NCI-H146 (cell line): ENCODE measurements around the gene PRKCE.
A peak's percentile ranks its signal among the peaks of the same experiment; 100 is the strongest.

Experiments
- DNase-seq: peaks from one replicate; lab custom pipeline; 2025; lab: John Stamatoyannopoulos, UW

PRKCE gene

DNA sequence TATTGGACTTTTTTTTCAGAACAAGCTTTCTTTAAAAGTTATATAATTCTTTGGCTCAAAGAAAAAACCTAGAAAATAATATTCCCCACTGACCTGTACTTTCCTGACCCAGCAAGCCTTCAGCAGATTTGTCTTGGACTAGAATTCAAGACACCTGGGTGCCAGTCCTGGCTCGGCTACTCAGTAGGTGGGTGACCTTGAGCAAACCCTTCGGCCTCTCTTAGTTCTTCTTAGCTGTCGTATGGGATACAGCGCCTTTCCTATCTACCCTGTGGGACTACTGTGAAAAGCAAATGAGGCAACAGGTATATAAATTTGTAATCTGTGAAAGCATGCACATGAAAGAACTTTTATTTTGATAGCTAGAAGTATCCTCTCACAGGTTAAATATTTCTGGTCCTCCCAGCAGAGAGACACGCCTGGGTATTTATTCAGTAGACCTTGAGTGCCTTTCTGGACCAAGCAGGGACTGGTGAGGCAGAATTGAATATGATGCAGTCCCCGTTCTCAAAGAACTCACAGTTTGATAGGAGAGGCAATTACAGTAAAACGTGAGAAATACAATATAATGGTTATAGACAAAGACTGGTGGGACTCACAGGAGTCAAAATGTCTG, 576.3 kb downstream of the PRKCE start:
- no peak for DNase-seq

GRCh38 chr2:46229134-46230063, 577.9 kb downstream of the PRKCE start:
- DNase-seq, result peak; percentile 47

DNA sequence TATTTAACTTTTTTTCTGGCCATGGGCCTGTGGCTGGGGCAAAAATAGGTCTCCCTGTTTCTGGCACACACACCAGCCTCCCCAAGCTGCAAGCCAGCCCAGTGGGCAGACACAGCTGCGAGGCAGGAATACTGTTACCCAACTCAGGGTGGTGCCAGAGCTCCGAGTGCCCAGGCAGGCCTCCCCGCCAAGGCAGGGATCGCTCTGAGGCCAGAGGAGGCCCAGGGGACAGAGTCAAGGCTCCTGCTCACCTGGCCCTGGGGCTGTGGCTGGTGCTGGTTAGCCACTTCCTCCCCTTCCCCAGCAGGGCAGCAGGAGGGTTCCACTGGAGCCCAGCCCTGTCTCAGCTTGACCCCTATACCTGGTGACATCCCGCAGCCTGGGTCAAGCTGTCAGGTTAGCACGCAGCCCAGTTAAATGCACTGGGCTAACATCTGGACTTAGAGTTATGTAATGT, 578.7 kb downstream of the PRKCE start:
- DNase-seq, result no peak

DNA sequence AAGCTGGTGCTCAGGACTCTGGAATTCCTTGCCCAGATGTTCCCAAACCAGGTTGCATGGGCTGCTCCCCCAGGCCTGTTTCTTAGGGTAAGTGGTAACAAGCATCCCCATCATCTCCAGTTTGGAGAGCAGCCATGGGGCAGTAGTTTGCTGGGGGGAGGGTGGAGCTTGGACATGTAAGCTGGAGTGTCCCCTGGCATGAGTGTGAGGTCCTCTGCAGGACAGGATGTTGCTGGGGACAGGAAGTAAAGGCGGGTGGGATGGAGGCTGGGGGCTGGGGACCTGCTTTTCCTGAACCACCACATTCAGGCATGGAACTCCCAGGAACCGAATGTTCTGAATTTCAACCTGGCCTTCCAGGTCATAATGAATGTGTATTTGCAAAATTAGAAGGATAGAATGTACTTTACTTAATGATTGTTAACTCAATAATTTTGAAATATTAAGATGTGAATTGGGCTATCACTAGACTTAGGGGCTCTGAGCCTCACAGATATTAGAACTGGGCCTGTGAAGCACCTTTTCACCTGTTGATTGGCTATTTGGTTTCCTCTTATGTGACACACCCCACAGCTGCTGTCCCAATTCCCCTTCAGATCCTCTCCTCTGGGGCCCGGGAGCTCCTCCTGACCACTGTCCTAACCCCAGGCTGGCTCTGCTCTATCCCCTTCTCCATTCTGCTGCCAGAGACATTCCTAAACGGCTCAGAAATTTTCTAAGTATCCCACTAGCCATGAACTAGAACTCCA, 579.4 kb downstream of the PRKCE start:
- DNase-seq, result no peak

DNA sequence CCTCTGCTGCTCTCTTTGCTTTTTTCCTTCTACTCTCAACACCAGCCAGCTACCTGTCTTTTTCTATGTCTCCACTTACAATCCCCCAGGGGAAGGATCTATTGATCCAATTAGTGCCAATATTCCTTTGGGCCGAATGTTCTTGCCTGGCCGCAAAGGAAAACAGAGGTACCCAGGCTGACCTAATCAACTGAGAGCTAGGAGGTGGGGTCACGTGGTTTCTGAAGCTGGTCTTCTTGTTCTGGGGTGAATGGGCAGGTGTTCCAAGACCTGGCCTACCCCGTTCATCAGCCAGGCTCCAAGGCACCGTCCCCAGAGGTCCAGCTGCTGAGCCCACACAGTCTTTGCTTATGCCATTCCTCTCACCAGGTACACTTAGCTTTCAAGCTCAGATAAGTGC, 580.2 kb downstream of the PRKCE start:
- no peak for DNase-seq

- DNase-seq, result no peak
Measured at GRCh38 chr2:46232860-46233259, 581.4 kb downstream of the PRKCE start.

DNA sequence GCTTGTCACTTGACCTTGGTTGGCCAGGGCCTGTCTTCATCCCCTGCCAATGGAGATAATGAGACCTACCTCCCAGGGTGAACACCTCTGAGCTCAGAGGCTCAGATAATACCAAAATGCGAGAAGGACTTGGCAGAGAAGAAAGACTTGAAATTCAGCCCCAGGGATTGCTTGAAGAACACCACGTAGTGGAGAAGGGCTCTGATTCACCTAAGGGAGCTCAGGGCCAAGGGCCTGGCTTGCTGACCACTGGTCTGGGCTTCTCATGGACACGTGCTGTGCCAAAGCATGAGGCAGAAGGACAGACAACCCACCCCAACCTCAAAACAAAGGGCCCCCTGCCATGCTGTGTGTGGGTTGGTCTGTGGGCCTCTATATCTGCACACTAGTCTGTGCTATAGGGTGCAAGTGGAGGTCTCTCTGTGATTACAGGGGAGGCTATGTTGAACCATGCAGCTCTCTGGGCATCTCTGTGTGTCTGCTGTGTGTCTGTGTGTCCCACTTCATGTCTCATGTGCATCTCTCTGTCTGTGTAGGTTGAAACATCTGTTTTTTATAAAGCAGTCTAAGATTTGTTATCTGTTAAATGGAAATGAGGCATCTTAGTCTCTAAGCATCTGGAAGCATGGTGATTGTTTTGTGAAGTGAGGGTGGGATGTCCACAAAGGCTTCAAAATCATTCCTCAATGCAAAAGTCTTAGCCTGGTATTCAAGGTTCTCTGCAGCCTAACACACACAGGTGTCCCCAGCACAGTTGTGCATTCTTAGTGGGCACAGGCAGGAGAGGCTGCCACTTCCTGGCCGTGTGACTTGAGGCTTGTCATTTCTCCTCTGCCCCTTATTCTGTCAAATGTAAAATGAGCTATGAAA, 584.8 kb downstream of the PRKCE start:
- no peak for DNase-seq

- DNase-seq, result no peak
Measured at GRCh38 chr2:46236876-46237859, 585.7 kb downstream of the PRKCE start.
